PFSK-1 (cell line): ENCODE results near the gene USP4.

ENCODE experiments used
- FOXP2 ChIP-seq: optimal IDR thresholded peaks from 2 replicates; pipeline ENCODE3; 2011; ENCODE audit warnings: borderline replicate concordance, control low read depth, inconsistent platforms; ENCODE audit not compliant: insufficient read depth; ENCODE audit errors: extremely low read length, extremely low read depth
- POLR2AphosphoS5 ChIP-seq: IDR thresholded peaks from 2 replicates; pipeline ENCODE4 v1.6.1; 2012; ENCODE audit warnings: low read depth, mild to moderate bottlenecking, control low read depth, low read length, moderate library complexity
- REST ChIP-seq, 2 experiments: IDR thresholded peaks; 2 replicates each; pipeline versions ENCODE4 v1.6.1 to v1.8.0; 2011 to 2012; ENCODE audit warnings: low read depth in 2 of 2, low read length in 2 of 2, control low read depth in 1 of 2, inconsistent platforms in 1 of 2, mild to moderate bottlenecking in 1 of 2, moderate library complexity in 1 of 2; ENCODE audit not compliant: insufficient read depth in 1 of 2
- SIN3A ChIP-seq: IDR thresholded peaks from 2 replicates; pipeline ENCODE4 v1.6.1; 2012; ENCODE audit warnings: mild to moderate bottlenecking, low read length, moderate library complexity, borderline replicate concordance; ENCODE audit not compliant: insufficient read depth
- TAF1 ChIP-seq: IDR thresholded peaks from 2 replicates; pipeline ENCODE4 v1.6.1; 2012; ENCODE audit warnings: low read length, control low read depth, borderline replicate concordance; ENCODE audit not compliant: insufficient read depth

The USP4 gene

GRCh38 chr3:49296781-49297411 lies 43.0 kb downstream of the USP4 start:
- TF ChIP-seq POLR2AphosphoS5 (no peak), SIN3A (no peak), FOXP2 (no peak), TAF1 (no peak), REST (IDR thresholded peaks at IDR 0.05; ENCODE audit: insufficient read depth in 1 of 2, low read depth in 2 of 2, low read length in 2 of 2) (no peak)

GRCh38 chr3:49295489-49296058 lies 44.3 kb downstream of the USP4 start:
- no peak for TF ChIP-seq REST (IDR thresholded peaks at IDR 0.05; ENCODE audit: insufficient read depth in 1 of 2, low read depth in 2 of 2, low read length in 2 of 2)
- no peak for TF ChIP-seq SIN3A
- TF ChIP-seq TAF1: no peak
- no peak for TF ChIP-seq FOXP2
- TF ChIP-seq POLR2AphosphoS5: no peak

GRCh38 chr3:49294343-49294742 lies 45.5 kb downstream of the USP4 start:
- TF ChIP-seq SIN3A (no peak), FOXP2 (no peak), REST (IDR thresholded peaks at IDR 0.05; ENCODE audit: insufficient read depth in 1 of 2, low read depth in 2 of 2, low read length in 2 of 2) (no peak), POLR2AphosphoS5 (no peak), TAF1 (no peak)

GRCh38 chr3:49283997-49284396 lies 55.9 kb downstream of the USP4 start:
- TF ChIP-seq SIN3A (no peak), FOXP2 (no peak), TAF1 (no peak), REST (IDR thresholded peaks at IDR 0.05; ENCODE audit: insufficient read depth in 1 of 2, low read depth in 2 of 2, low read length in 2 of 2) (no peak), POLR2AphosphoS5 (no peak)
